ENCODE measurements around the gene HEBP1. TPM values are rescaled to one million over a fixed set of nuclear protein-coding genes. Genes with fewer than 3 reads are reported as not detected.
A peak's percentile ranks its signal among the peaks of the same experiment; 100 is the strongest.

Gene HEBP1
- total RNA-seq, 2 donors from 2014 or later, result 39.9 to 57.8 TPM

- Histone ChIP-seq H3K9me3 (no peaks in the 10 kb centered on the region), H3K4me3 (no peak overlapping the region), H3K27ac (peak overlapping the region; percentile 76 to 89), H3K27me3 (replicated peaks; ENCODE audit: insufficient read depth) (no peaks in the 10 kb centered on the region), H3K36me3 (peaks cover 21% of the 10 kb centered on the region), H3K4me1 (ENCODE audit: control insufficient read depth in 1 of 2, low read depth in 2 of 2) (peaks cover 15 to 46% of the 10 kb centered on the region in 2 donors)
- ATAC-seq (ENCODE audit: insufficient number of reproducible peaks, low FRiP score, low read depth), result no peak
- DNase-seq (ENCODE audit: low spot score), result no peak
- TF ChIP-seq, protein P1, sequence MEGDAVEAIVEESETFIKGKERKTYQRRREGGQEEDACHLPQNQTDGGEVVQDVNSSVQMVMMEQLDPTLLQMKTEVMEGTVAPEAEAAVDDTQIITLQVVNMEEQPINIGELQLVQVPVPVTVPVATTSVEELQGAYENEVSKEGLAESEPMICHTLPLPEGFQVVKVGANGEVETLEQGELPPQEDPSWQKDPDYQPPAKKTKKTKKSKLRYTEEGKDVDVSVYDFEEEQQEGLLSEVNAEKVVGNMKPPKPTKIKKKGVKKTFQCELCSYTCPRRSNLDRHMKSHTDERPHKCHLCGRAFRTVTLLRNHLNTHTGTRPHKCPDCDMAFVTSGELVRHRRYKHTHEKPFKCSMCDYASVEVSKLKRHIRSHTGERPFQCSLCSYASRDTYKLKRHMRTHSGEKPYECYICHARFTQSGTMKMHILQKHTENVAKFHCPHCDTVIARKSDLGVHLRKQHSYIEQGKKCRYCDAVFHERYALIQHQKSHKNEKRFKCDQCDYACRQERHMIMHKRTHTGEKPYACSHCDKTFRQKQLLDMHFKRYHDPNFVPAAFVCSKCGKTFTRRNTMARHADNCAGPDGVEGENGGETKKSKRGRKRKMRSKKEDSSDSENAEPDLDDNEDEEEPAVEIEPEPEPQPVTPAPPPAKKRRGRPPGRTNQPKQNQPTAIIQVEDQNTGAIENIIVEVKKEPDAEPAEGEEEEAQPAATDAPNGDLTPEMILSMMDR (IDR thresholded peaks at IDR 0.05), result no peak
These were observed 22.8 kb downstream of the HEBP1 start for GRCh38 chr12:12977231-12977630.

- H3K27me3 ChIP-seq (replicated peaks; ENCODE audit: insufficient read depth), result no peaks in the 10 kb centered on the region
- H3K27ac ChIP-seq, result peak overlapping the region; percentile 85 to 89
- DNase-seq (ENCODE audit: low spot score) (peak; percentile 31), ATAC-seq (ENCODE audit: insufficient number of reproducible peaks, low FRiP score, low read depth) (peak; percentile 90)
- H3K4me3 ChIP-seq, result peak overlapping the region; percentile 17
- TF ChIP-seq, protein P1 (IDR thresholded peaks at IDR 0.05), result no peak
- H3K36me3 ChIP-seq, result peaks cover 28% of the 10 kb centered on the region
- H3K9me3 ChIP-seq, result no peaks in the 10 kb centered on the region
- peaks cover 15 to 46% of the 10 kb centered on the region in 2 donors for H3K4me1 ChIP-seq (ENCODE audit: control insufficient read depth in 1 of 2, low read depth in 2 of 2)
These were observed 23.7 kb downstream of the HEBP1 start for GRCh38 chr12:12976366-12976765.

DNA sequence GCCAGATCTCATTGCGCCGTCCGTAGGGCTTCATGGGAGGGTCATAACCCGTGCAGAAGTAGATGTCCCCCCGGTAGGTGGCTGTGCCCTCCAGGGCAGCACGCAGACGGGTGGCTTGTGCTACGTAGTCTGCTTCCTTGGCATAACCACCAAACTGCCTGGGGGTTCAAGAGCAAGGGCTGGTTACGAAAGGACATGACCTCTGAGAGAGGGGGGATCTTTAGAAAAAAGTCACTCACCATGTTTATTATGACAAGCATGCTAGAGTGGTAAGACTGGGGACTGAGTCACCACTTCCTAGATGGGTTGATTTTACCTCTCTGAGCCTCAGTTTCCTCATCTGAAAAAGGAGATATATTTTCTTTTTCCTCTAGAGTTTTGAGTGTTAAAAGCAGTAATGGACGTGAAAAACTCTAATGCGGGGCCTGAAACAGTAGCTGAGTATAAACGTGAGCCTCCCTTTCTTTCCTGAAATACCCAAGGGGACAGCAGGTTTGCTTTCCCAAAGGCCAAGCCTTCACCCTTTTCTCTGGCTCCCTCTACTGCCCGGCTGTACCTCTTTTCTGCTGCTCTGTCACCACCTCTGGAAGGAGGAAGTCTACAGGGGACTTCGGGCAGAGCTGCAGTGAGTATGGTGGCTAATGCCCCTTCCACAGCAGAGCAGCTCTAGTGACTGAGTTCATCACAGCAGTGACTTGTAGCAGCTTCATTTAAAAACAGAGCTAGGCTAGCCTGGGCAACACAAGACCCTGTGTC is 24.6 kb downstream of the HEBP1 start:
- no peak for ATAC-seq (ENCODE audit: insufficient number of reproducible peaks, low FRiP score, low read depth)
- Histone ChIP-seq H3K9me3 (no peaks in the 10 kb centered on the region), H3K36me3 (peaks cover 29% of the 10 kb centered on the region), H3K27ac (peak overlapping the region; percentile 85 to 89), H3K4me1 (ENCODE audit: control insufficient read depth in 1 of 2, low read depth in 2 of 2) (peaks cover 15 to 46% of the 10 kb centered on the region in 2 donors), H3K4me3 (peak overlapping the region; percentile 17), H3K27me3 (replicated peaks; ENCODE audit: insufficient read depth) (no peaks in the 10 kb centered on the region)
- TF ChIP-seq, protein P1 (IDR thresholded peaks at IDR 0.05), result peak; percentile 19
- DNase-seq (ENCODE audit: low spot score), result no peak

DNA sequence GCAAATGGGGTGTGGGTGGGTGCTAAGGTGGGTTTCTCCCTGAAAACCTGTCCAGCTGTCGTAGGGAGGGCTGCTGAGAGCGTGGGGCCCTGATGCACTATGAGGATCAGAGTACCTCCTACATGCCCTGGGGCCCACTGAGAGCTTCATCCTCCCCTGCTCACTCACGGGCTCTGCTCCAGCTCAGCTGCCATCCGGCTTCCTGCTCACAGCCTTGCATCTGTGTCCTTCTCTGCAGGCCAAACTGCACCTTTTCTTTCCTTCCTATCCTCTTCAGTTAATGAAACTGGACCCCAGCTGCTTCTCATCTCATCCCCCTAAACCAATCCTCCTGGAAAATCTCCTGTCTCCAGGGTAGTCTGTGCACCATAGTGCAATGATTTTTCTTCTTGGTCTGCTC is 25.9 kb downstream of the HEBP1 start:
- no peaks in the 10 kb centered on the region for H3K27me3 ChIP-seq (replicated peaks; ENCODE audit: insufficient read depth)
- peaks cover 10 to 33% of the 10 kb centered on the region in 2 donors for H3K4me1 ChIP-seq (ENCODE audit: control insufficient read depth in 1 of 2, low read depth in 2 of 2)
- peak overlapping the region; percentile 85 to 89 for H3K27ac ChIP-seq
- no peak for ATAC-seq (ENCODE audit: insufficient number of reproducible peaks, low FRiP score, low read depth)
- no peaks in the 10 kb centered on the region for H3K9me3 ChIP-seq
- peaks cover 32% of the 10 kb centered on the region for H3K36me3 ChIP-seq
- no peak for DNase-seq (ENCODE audit: low spot score)
- TF ChIP-seq, protein P1 (IDR thresholded peaks at IDR 0.05), result no peak
- no peak overlapping the region for H3K4me3 ChIP-seq

DNA sequence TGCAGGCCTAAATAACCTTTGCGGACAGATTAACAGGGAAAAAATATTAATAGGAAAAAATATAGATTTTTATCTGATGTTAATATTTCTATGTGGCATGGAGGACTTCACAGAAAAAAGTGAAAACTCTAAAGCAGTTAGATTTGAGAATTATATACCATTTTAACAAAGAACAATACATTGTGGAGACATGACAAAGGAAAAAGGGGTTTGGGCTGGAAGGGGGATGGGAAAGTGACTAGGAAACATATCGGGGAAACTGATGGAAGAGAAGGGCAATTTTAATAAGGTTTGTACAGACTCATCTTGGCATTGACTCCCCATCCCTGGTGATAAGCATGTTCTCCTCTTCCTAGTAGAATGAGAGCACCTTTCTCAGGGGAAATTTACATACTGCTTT is 27.0 kb downstream of the HEBP1 start:
- Histone ChIP-seq H3K4me1 (ENCODE audit: control insufficient read depth in 1 of 2, low read depth in 2 of 2) (peaks cover 10 to 29% of the 10 kb centered on the region in 2 donors), H3K9me3 (no peaks in the 10 kb centered on the region), H3K27ac (no peak overlapping the region), H3K27me3 (replicated peaks; ENCODE audit: insufficient read depth) (no peaks in the 10 kb centered on the region), H3K36me3 (peaks cover 32% of the 10 kb centered on the region), H3K4me3 (no peak overlapping the region)
- TF ChIP-seq, protein P1 (IDR thresholded peaks at IDR 0.05), result no peak
- DNase-seq (ENCODE audit: low spot score), result no peak
- ATAC-seq (ENCODE audit: insufficient number of reproducible peaks, low FRiP score, low read depth), result no peak
